Keratinocyte (primary cell): Measurements from ENCODE around the gene CAPN5.

ENCODE experiments used
- CTCF ChIP-seq, 3 experiments: IDR thresholded peaks in 1 of 3; conservative IDR thresholded peaks in 1 of 3; optimal IDR thresholded peaks in 1 of 3; 2 replicates in 2 of 3; 3 replicates in 1 of 3; pipeline versions ENCODE3 to v1.5.1; 2011; ENCODE audit warnings: low read length in 3 of 3, mild to moderate bottlenecking in 3 of 3, moderate library complexity in 2 of 3, control low read depth in 1 of 3, inconsistent platforms in 1 of 3; ENCODE audit not compliant: insufficient read depth in 2 of 3; ENCODE audit errors: extremely low read depth in 1 of 3
- EZH2 ChIP-seq: IDR thresholded peaks from one replicate; pipeline ENCODE4 v1.6.1; 2012; ENCODE audit warnings: inconsistent platforms, mild to moderate bottlenecking, low read length, moderate library complexity

DNA sequence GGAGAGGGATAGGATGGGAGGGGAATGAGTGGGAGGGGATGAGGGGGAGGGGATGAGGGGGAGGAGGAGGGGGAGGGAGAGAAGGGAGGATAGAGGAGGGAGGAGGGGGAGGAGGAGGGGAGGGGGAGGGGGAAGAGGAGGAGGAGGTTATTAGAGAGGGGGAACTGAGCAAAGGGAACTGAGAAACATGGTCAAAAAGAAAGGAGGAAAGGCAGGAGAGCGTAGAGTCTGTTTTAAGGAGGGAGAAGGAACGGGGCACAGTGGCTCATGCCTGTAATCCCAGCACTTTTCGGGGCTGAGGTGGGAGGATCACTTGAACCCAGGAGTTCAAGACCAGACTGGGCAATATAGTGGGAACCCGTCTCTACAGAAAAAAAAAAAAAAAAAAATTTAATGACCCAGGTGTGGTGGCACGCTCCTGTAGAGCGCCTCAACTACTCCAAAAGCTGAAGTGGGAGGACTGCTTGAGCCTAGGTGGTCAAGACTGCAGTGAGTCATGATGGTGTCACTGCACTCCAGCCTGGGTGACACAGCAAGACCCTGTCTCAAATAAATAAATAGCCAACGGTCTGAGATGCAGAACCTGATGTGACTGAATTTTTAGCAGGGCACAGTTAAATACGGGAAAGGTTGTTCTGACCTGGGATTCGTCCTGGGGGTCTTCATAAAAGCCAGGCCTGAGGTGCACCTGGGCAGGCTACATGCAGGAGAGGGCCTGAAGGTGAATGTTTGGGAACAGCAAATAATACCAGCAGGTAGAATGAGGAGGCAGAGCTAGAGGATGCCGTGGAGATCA lies 28.5 kb upstream of the CAPN5 start:
- TF ChIP-seq CTCF (optimal IDR thresholded peaks at IDR 0.05 in 1 of 3, IDR thresholded peaks at IDR 0.05 in 1 of 3, conservative IDR thresholded peaks at IDR 0.05 in 1 of 3; ENCODE audit: extremely low read depth in 1 of 3, insufficient read depth in 2 of 3, low read length in 3 of 3) (no peak), EZH2 (no peak)
